BE2C (cell line): ENCODE measurements around the gene NR2F2.

Experiments
- DNase-seq: peaks from one replicate; pipeline ENCODE4 v3.0.0-alpha.2; 2020
- H3K27me3 ChIP-seq: fragments of 250-450 bp; sonication (Bioruptor Pico); 2 replicates; pipeline ENCODE4 v1.5.1; 2020; ENCODE audit warnings: mild to moderate bottlenecking
- H3K36me3 ChIP-seq: fragments of 250-450 bp; sonication (Bioruptor Pico); 2 replicates; pipeline ENCODE4 v1.5.1; 2020; ENCODE audit warnings: mild to moderate bottlenecking
- H3K4me1 ChIP-seq: fragments of 250-450 bp; sonication (Bioruptor Pico); 2 replicates; pipeline ENCODE4 v1.5.1; 2020
- H3K4me3 ChIP-seq: 2 replicates; pipeline ENCODE4 v1.5.1; 2011; ENCODE audit warnings: low read depth, low read length
- H3K9me3 ChIP-seq: fragments of 250-450 bp; sonication (Bioruptor Pico); 2 replicates; pipeline ENCODE4 v1.5.1; 2020
- TF ChIP-seq, protein P1 (sequence below): IDR thresholded peaks from 2 replicates; pipeline ENCODE4 v1.5.1; 2012; ENCODE audit warnings: mild to moderate bottlenecking, low read depth, low read length

Gene NR2F2

DNA sequence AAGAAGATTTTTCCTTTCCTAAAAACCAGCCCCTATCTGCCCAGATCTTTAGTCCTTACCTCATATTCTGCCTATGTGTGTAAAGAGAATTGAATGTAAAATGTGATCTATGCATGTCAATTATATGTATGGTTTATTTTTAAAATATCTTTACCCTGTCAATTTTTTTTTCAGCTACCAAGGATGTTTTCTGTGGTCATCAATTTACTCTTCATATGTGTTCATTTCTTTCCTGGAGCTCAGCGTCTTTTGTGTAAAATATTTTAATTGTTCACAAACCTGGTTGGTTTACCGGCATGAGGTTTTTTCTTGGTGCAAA lies 1.7 kb upstream of the NR2F2 start:
- Histone ChIP-seq H3K27me3 (peaks cover 32% of the 10 kb centered on the region), H3K9me3 (no peaks in the 10 kb centered on the region), H3K4me1 (peaks cover 3% of the 10 kb centered on the region; the same call in 1 of the 2 replicates), H3K36me3 (peaks cover 3% of the 10 kb centered on the region), H3K4me3 (no peak overlapping the region)
- TF ChIP-seq, protein P1, sequence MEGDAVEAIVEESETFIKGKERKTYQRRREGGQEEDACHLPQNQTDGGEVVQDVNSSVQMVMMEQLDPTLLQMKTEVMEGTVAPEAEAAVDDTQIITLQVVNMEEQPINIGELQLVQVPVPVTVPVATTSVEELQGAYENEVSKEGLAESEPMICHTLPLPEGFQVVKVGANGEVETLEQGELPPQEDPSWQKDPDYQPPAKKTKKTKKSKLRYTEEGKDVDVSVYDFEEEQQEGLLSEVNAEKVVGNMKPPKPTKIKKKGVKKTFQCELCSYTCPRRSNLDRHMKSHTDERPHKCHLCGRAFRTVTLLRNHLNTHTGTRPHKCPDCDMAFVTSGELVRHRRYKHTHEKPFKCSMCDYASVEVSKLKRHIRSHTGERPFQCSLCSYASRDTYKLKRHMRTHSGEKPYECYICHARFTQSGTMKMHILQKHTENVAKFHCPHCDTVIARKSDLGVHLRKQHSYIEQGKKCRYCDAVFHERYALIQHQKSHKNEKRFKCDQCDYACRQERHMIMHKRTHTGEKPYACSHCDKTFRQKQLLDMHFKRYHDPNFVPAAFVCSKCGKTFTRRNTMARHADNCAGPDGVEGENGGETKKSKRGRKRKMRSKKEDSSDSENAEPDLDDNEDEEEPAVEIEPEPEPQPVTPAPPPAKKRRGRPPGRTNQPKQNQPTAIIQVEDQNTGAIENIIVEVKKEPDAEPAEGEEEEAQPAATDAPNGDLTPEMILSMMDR: no peak
- no peak for DNase-seq

DNA sequence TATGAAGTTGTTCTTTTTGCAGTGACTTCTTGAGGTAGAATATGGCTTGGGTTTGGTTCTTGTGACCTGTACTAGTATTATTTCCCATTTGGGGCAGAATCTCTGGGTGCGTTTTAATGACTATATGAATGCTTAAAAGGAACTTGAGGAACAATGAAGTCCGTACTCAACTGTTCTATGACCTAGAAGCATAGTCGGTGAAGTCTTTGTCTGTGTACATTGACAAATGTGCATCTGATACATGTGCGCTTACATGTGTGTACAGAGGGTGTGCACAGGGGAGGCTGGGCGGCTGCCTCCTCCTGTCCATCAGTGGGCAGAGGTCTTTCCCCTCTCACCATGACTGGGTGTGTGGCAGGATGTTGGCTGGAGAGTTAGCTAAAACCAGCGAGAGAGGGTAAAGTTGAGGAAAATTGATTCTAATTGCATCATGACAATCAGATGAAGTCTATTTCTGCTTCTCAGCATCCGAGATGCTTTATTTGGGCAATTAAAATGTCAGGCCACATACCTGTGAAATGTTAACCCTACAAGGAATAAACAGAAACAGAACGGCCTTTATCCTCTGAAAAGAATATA lies 1.0 kb upstream of the NR2F2 start:
- peaks cover 3% of the 10 kb centered on the region; the same call in 1 of the 2 replicates for H3K4me1 ChIP-seq
- no peaks in the 10 kb centered on the region for H3K9me3 ChIP-seq
- no peak for DNase-seq
- peaks cover 26% of the 10 kb centered on the region for H3K27me3 ChIP-seq
- peak overlapping the region; percentile 56 for H3K4me3 ChIP-seq
- TF ChIP-seq, protein P1: no peak
- H3K36me3 ChIP-seq: peaks cover 9% of the 10 kb centered on the region

DNA sequence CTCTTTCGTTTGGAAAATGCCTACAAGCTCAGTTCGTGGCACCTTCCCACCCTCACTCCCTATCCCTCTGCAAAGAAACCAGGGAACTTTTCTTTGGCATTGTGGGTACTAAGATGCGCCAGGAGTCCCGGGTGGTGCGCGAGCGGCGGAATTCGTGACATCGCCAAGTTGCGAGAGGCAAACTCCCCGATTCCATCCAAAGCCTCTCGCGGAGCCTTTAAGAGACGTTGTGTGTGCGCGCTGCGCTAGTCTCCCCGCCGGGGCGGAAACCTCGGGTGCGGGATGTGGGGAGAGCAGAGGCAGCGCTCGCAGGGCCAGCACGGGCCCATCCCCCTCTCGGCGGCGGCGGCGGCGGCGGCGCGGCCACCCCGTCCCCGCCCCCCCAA lies 443 bp upstream of the NR2F2 start:
- peaks cover 3% of the 10 kb centered on the region for H3K4me1 ChIP-seq
- H3K36me3 ChIP-seq: peaks cover 15% of the 10 kb centered on the region
- H3K9me3 ChIP-seq: no peaks in the 10 kb centered on the region
- TF ChIP-seq, protein P1: no peak
- H3K4me3 ChIP-seq: peak overlapping the region; percentile 56
- no peak for DNase-seq
- H3K27me3 ChIP-seq: peaks cover 20% of the 10 kb centered on the region

DNA sequence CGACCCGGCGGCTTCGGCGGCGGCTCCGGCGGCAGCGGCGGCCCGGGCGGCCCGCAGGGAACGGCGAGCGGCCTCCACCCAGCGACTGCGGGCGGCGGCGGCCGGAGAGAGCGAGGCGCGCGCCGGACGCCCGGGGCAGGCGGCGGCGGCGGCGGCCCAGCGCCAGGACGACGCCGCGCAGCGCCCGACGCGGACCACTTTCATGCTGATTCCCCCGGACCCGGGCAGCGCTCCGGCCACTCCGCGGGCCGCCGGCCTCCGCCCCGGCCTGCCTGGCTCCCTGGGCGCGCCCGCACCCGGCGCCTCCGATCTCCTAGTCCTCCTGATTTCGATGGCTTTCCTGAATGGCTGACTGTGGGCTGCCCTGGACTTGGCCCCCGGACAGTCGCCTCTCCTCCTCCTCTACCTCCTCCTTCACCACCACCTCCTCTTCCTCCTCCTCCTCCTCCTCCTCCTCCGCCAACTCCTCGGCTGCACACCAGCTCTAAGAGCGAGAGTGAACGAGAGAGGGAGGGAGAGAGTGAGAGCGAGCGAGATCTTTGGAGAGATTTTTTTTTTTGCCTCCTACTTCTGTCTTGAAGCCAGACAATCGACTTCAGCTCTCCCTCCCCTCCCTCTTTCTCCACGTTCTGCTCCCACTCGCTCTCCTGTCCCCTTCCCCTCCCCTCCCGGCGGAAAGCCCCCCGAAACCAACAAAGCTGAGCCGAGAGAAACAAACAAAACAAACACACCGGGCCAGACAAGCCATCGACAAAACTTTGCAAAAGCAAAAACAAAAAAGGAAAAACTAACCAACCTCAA lies 844 bp downstream of the NR2F2 start:
- peaks cover 28% of the 10 kb centered on the region for H3K36me3 ChIP-seq
- peak overlapping the region; percentile 74 for H3K4me3 ChIP-seq
- H3K9me3 ChIP-seq: no peaks in the 10 kb centered on the region
- TF ChIP-seq, protein P1: no peak
- peak; percentile 57 for DNase-seq
- H3K27me3 ChIP-seq: peaks cover 7% of the 10 kb centered on the region
- peaks cover 3% of the 10 kb centered on the region for H3K4me1 ChIP-seq

DNA sequence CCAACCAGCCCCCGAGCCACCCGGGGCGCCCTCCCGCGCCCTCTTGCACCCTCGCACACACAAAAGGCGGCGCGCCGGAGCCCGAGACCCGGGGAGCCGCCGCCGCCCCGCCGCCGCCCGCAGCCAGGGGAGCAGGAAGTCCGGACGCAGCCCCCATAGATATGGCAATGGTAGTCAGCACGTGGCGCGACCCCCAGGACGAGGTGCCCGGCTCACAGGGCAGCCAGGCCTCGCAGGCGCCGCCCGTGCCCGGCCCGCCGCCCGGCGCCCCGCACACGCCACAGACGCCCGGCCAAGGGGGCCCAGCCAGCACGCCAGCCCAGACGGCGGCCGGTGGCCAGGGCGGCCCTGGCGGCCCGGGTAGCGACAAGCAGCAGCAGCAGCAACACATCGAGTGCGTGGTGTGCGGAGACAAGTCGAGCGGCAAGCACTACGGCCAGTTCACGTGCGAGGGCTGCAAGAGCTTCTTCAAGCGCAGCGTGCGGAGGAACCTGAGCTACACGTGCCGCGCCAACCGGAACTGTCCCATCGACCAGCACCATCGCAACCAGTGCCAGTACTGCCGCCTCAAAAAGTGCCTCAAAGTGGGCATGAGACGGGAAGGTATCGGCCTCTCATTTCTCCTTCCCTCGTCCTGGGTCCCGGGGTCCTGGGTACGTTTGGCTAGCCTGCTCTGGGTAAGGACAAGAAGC lies 1.6 kb downstream of the NR2F2 start:
- DNase-seq: peak; percentile 61
- Histone ChIP-seq H3K4me1 (no peaks in the 10 kb centered on the region; the same call in none of the 2 replicates), H3K27me3 (no peaks in the 10 kb centered on the region), H3K9me3 (no peaks in the 10 kb centered on the region), H3K36me3 (peaks cover 35% of the 10 kb centered on the region), H3K4me3 (peak overlapping the region; percentile 74)
- TF ChIP-seq, protein P1: no peak
